Mammary epithelial cell (primary cell): ENCODE results near the gene UMODL1.

ENCODE experiments used
- CTCF ChIP-seq, 2 donors: IDR thresholded peaks in 1 of 2; conservative IDR thresholded peaks in 1 of 2; 2 replicates each; pipeline ENCODE4 v1.5.1; 2011 to 2012; ENCODE audit warnings: inconsistent platforms in 2 of 2, low read length in 2 of 2, mild to moderate bottlenecking in 2 of 2, control low read depth in 1 of 2, low read depth in 1 of 2; ENCODE audit not compliant: insufficient read depth in 1 of 2; ENCODE audit errors: extremely low read depth in 1 of 2
- EZH2 ChIP-seq: IDR thresholded peaks from 2 replicates; pipeline ENCODE4 v1.6.1; 2012; ENCODE audit warnings: low read length, inconsistent platforms, borderline replicate concordance

- no peak for TF ChIP-seq CTCF (conservative IDR thresholded peaks at IDR 0.05 in 1 of 2, IDR thresholded peaks at IDR 0.05 in 1 of 2; ENCODE audit: extremely low read depth in 1 of 2, insufficient read depth in 1 of 2, low read depth in 1 of 2, low read length in 2 of 2)
- no peak for TF ChIP-seq EZH2
Observed at GRCh38 chr21:42153046-42153686, 82.0 kb downstream of the UMODL1 start.
